OCI-M2 (cell line): ENCODE data around the gene TSTD1.

Experiments used
- DNase-seq: peaks from one replicate; lab custom pipeline; 2025; ENCODE audit not compliant: unreplicated experiment; lab: John Stamatoyannopoulos, UW

TSTD1 gene

DNA sequence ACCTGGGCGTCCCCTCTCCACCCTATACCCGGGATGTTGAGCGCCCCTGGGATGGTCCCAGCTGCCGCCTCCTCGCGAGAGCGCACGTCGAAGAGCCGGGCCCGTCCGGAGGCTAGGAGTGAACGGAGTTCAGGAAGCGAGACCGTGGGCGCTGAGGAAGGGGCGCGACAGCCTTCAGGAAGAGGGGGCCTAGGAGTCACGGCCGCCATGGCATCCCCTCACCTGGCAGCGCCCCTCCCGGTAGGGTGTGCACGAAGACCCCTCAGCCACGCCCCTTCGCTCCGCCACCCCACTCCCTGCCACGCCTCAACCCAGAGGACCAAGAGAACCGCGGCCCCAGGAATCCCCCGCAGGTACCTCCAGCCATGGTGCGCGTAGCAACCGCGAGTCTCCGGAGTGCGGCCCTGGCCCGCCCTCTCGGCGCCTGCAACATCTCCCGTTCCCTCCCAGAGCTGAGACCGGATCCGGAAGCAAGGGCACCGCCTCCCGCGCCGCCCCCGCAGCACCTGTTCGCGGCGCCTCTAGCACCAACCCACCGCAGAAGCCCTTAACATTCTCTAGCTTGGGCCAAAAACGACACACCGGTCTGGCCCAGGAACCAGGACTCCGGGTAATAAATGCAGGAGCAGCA lies at the start of gene TSTD1:
TSS of gene TSTD1 (minus strand) at position 442 of the 631 bp plus-strand sequence. CDS start at position 367, 75 bp downstream.
- no peak for DNase-seq

DNA sequence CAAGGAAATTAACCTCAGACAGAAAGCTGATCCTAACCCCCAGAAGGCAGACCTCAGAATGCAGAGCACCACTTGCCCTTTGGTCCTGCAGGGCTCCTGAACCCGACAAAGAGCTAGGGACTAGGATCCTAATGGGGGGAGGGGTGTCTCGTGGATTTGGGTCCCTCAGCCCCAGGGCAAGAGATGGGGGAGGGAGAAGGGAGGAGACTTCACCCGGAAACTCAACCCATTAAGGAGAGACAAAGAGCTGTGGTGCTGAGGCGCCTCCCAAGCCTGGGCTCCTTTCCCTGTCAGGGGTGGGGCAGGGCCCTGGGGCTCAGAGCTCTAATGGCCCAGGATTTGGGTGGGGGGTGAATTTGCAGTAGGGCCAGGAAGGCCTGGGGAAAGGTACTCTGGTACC lies 47.7 kb upstream of the TSTD1 start:
- no peak for DNase-seq

- DNase-seq, result no peak
These were observed 46.4 kb upstream of the TSTD1 start for GRCh38 chr1:161085165-161085564.

- no peak for DNase-seq
These were observed 45.8 kb upstream of the TSTD1 start for GRCh38 chr1:161084597-161084988.

GRCh38 chr1:161083748-161084596 lies 45.2 kb upstream of the TSTD1 start:
- no peak for DNase-seq

DNA sequence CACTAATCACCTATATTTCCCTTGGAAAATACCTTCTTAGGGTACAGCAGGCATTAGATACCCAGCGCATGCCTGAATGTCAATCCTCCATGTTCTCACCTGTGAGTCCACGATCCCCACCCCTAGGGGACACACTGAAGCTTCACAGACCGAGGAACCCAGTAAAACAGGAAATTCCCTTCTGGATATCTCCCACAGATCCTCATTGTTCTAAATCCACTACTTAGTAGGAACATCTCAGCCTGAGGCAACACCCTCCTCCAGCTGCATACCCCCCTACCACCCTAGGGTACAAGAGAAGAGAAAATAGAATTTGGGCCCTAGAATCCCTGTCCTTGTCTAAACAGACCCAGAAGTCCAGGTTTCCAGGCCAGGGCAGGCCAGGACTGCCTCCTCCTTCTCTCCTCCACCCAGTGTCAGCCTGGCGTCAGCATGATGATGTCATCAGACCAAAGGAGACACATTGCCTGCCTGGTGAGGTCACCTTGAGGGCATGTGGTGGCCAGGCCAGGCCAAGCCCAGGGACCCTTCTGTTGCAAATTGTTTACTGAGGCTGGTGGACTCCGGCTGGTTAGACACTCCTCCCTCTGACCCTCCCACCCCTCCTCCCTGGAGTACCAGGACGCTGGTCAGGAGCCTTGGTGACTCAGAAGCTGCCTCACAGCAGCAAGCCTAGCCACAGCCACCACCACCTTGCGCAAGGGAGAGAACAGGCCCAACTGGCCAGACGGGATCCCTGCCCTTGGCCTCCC lies 44.4 kb upstream of the TSTD1 start:
- no peak for DNase-seq

- no peak for DNase-seq
These were observed 43.7 kb upstream of the TSTD1 start for GRCh38 chr1:161082483-161082882.

DNA sequence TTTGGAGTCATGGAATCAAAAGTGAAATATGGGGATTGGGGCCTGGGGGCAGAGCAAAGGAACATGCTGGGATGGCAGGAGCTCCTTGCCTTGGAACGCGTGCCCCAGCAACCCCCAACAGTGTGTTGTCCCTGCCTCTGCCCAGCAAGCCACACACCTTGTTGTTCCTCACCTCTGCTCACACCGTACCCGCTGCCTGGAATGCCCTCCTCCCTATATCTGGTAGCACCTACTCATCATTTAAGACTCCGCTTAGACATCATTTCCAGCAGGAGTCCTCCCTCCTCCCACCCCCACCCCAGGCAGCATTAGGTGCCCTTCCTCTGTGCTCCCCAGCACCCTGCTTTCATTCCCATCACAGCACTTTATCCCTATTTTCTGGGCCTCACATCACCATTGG lies 42.8 kb upstream of the TSTD1 start:
- DNase-seq, result no peak

GRCh38 chr1:161080441-161081405 lies 42.0 kb upstream of the TSTD1 start:
- DNase-seq, result no peak

DNA sequence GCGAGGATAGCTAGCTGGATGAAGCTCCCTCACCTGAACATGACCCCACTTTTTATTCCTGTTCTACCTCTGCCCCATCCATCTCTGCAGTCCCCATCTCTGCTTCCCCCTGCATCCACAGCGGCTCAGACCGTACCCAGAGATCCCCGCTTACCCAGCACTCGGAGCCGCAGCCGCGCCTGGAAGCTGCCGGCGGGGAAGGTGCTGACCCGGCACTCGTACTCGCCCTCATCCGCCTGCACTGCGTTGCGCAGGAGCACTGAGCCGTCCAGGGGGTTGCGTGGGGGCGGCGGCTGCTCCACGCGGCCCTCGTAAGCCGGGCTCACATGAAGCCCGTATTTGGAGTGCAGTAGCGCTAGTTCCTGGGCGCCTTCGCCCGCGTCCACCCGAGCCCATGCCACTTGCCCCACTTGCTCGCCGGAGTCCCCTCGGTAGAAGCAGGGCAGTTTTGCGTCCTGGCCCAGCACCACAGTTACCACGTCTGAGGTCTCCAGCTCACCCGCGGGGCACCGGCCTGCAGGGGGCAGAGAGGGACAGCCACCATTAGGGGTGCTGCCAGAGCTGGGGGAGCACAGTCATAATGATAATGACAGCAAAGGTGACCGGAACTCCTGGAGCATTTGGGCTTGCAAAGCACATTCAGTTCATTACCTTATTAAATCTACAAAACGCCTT lies 40.8 kb upstream of the TSTD1 start:
- DNase-seq, result no peak

GRCh38 chr1:161077426-161077825 lies 38.7 kb upstream of the TSTD1 start:
- DNase-seq, result no peak

DNA sequence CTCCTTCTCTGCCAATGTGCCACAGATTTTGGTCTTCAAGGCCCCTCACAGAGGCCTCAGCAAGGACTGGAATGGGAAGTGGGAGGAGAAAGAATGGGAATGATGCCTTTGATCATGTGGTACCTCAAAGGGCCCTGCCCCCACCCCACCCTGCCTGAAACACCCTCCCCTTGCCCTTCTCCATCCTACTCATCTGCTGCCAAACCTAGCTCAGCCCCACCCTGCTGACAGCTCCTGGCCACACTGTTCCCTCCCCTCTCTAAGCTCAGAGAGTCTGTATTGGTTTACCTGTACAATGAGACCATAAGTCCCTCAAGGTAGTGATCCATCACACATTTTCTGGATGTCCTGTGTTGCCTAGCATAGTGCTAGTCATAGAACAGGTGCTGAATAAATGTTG lies 37.6 kb upstream of the TSTD1 start:
- no peak for DNase-seq

- no peak for DNase-seq
These were observed 36.1 kb upstream of the TSTD1 start for GRCh38 chr1:161074676-161075368.

- DNase-seq, result no peak
These were observed 34.8 kb upstream of the TSTD1 start for GRCh38 chr1:161073474-161074121.

DNA sequence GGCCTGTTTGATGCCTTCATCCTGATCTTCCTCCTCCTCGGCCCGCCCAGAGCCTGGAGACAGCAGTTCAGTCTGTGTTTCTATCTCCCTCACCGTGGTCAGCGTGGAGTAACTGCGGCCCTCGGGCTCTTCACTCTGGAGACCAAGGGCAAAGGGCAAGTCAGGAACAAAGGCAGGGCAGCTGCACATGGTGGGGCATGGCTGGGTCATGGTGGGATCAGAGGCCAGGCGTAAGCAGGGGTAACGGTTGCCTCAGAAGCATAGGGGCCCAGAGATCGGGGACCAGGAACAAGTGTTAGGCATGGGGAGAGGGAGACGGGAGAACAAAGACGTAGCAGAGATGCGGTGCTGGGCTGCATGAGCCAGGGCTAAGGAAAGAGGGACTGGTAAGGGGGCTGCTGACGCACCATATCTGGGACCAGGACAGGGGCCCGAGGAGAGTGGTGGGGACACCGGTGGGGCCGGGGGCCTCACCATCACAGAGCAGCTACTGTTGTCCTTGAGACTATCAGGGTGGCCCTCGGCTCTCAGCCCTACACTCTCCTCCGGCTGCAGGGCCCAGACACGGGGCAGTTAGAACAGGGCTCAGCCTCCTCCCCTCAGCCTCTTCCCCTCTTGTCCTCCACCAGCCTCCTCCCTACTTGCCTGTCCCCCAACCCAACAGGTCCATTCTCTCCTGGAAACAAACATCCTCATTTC lies 34.1 kb upstream of the TSTD1 start:
- no peak for DNase-seq

DNA sequence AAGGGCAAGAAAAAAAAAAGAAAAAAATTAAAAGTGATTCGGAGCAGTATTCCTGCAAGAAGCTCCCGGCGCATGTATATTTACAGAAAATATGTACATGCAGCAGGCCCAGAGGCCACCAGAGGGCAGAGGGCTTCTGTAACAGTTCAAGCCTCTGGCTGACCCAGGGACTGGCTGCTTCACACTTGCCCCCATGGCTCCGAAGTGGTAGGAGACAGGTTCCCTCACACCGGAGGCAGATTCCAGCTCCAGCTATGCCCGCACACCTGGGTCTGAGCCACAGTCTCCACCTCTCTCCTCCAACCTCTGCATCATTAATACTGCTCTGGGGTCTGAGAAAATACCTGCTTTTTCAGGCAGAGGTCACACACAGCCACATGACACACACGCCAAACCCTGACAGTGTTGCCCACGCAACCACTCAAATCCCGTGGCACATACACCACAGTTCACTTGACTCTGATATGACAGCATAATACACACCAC lies 33.2 kb upstream of the TSTD1 start:
- DNase-seq, result no peak

GRCh38 chr1:161070761-161071160 lies 32.0 kb upstream of the TSTD1 start:
- DNase-seq, result no peak

DNA sequence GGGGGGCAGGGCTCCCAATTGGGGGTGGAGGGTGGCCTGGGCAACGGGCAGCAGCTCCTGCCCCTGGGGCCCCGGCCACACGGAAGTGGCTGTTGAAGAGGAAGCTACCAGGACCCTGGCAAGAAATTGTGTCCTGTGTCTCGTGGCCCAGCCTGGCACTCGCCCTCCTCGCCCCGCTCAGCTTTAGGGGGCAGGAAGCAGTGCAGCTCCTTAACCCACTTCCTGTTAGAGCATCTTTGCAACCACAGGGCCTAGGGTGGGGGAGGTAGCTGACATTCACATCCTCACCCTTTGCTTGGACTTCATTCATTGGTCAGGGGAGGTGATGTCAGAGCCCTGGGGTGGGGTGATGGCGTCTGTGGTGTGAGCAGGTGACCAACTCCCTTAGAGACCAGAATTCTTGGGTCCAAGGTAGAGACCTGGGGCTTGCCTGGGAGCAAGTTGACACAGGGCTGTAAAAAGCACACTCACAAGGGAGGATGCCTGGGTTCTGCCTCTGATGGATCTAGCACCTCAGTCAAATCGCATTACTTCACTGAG lies 31.0 kb upstream of the TSTD1 start, which contains the start of gene ARHGAP30:
TSS of gene ARHGAP30 (minus strand) at position 161 of the 540 bp plus-strand sequence. CDS start 267 bp downstream, outside the sequence.
- no peak for DNase-seq
